ENCODE data around the gene KRT82.

Gene KRT82

DNA sequence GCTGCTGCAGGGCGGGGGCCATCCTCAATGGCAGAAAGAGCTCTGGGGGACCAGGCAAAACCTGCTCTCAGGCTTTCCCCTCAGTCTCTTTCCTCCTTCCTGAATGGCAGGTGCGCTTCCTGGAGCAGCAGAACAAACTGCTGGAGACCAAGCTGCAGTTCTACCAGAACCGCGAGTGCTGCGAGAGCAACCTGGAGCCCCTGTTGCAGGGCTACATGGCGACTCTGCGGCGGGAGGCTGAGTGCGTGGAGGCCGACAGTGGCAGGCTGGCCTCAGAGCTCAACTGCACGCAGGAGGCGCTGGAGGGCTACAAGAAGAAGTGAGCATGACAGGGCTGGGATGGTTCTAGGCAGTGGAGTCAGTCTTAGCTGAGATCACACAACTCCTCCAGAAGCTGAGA lies 62.0 kb downstream of the KRT82 start:
- no peak for DNase-seq (ENCODE audit: low read depth in 2 of 2)

Measured in stimulated activated CD8-positive, alpha-beta memory T cell treated with anti-CD3 and anti-CD28 coated beads, Interleukin-2, amount 100 ng/mL, for 1 hour (primary cell).